Measurements from ENCODE around the gene VPS9D1. TPM values are rescaled to one million over a fixed set of nuclear protein-coding genes. Genes with fewer than 3 reads are reported as not detected.
A peak's percentile ranks its signal among the peaks of the same experiment; 100 is the strongest.

Gene VPS9D1
- total and polyA plus RNA-seq, 10 of the 15 experiments (the other 5 are each of a cell fraction or from before 2014, with no cell fraction given) = 0.65 to 4.2 (median 1.1) TPM

- no peak for TF ChIP-seq STAT3 (IDR thresholded peaks at IDR 0.05; ENCODE audit: low read depth, low read length)
- no peak for TF ChIP-seq EP300 (IDR thresholded peaks at IDR 0.05; ENCODE audit: borderline replicate concordance in 1 of 2, control insufficient read depth in 1 of 2, low read depth in 2 of 2, low read length in 2 of 2)
- no peak for TF ChIP-seq RB1 (IDR thresholded peaks at IDR 0.05; ENCODE audit: borderline replicate concordance)
- peak; percentile 76 for TF ChIP-seq LARP7 (IDR thresholded peaks at IDR 0.05)
- TF ChIP-seq HCFC1 (IDR thresholded peaks at IDR 0.05; ENCODE audit: low read length) = 0 out of 2 replicates have a peak, but pooled peaks have one; percentile 23
- no peak for TF ChIP-seq ZBTB11 (CRISPR knock-in tag; IDR thresholded peaks at IDR 0.05)
- 0 out of 2 replicates have a peak, but pooled peaks have one; percentile 13 for TF ChIP-seq ZNF217 (IDR thresholded peaks at IDR 0.05)
- TF ChIP-seq CBX5 (IDR thresholded peaks at IDR 0.05; ENCODE audit: low read depth) = no peak
- TF ChIP-seq E2F8 (IDR thresholded peaks at IDR 0.05; ENCODE audit: low read depth, partially characterized antibody) = no peak
- no peak for TF ChIP-seq HDAC6 (IDR thresholded peaks at IDR 0.05; ENCODE audit: unreplicated experiment)
- peak; percentile 17 for TF ChIP-seq ZNF687 (IDR thresholded peaks at IDR 0.05)
- TF ChIP-seq BRCA1 (IDR thresholded peaks at IDR 0.05; ENCODE audit: low read depth, low read length) = no peak
- no peak for TF ChIP-seq MEF2A (IDR thresholded peaks at IDR 0.05; ENCODE audit: insufficient read depth, low read depth, low read length)
- TF ChIP-seq MTA3 (IDR thresholded peaks at IDR 0.05; ENCODE audit: borderline replicate concordance, low read length) = no peak
- no peak for TF ChIP-seq TBL1XR1 (IDR thresholded peaks at IDR 0.05; ENCODE audit: low read depth, low read length)
- no peak for TF ChIP-seq RCOR1 (conservative IDR thresholded peaks at IDR 0.05; ENCODE audit: low read depth, low read length)
- no peak for TF ChIP-seq HDAC2 (IDR thresholded peaks at IDR 0.05)
- TF ChIP-seq USF2 (IDR thresholded peaks at IDR 0.05; ENCODE audit: borderline replicate concordance, low read depth, low read length) = no peak
- TF ChIP-seq SREBF2 (IDR thresholded peaks at IDR 0.05; ENCODE audit: low read length) = no peak
These were observed 19.9 kb downstream of the VPS9D1 start (continued) for GRCh38 chr16:89700649-89701424.

All from GM12878 (cell line).